Osteoblast (primary cell): ENCODE measurements around the gene GKN1. TPM values are rescaled to one million over a fixed set of nuclear protein-coding genes. Genes with fewer than 3 reads are reported as not detected.
A peak's percentile ranks its signal among the peaks of the same experiment; 100 is the strongest.

Source experiments
- DNase-seq: peaks from one replicate; pipeline ENCODE4 v3.0.0; 2011; ENCODE audit warnings: low spot score, mixed read lengths; ENCODE audit not compliant: insufficient read length; ENCODE audit errors: missing footprints
- H2AFZ ChIP-seq: 2 replicates; pipeline ENCODE4 v1.6.0; 2011; ENCODE audit warnings: mild to moderate bottlenecking, low read length
- H3K27ac ChIP-seq: 2 replicates; pipeline ENCODE4 v1.5.1; 2011; ENCODE audit warnings: mild to moderate bottlenecking, low read depth, low read length, moderate library complexity
- H3K27me3 ChIP-seq: 2 replicates; pipeline ENCODE4 v1.6.0; 2012; ENCODE audit warnings: mild to moderate bottlenecking, control low read depth, inconsistent platforms, low read length, moderate library complexity; ENCODE audit not compliant: insufficient read depth
- H3K36me3 ChIP-seq: 2 replicates; pipeline ENCODE4 v1.5.1; 2011; ENCODE audit warnings: mild to moderate bottlenecking, low read length, control low read depth, moderate library complexity; ENCODE audit not compliant: insufficient read depth
- H3K4me1 ChIP-seq: 2 replicates; pipeline ENCODE4 v1.5.1; 2011; ENCODE audit warnings: mild to moderate bottlenecking, low read length, control low read depth, moderate library complexity; ENCODE audit not compliant: insufficient read depth
- H3K4me2 ChIP-seq: 2 replicates; pipeline ENCODE4 v1.6.0; 2011; ENCODE audit warnings: mild to moderate bottlenecking, low read length; ENCODE audit not compliant: insufficient read depth
- H3K4me3 ChIP-seq: fragments of 200-600 bp; sonication (generic); 3 replicates; pipeline ENCODE4 v1.5.1; 2012; ENCODE audit warnings: mild to moderate bottlenecking, low read length, inconsistent platforms; ENCODE audit not compliant: insufficient read depth
- H3K79me2 ChIP-seq: 2 replicates; pipeline ENCODE4 v1.6.0; 2012; ENCODE audit warnings: mild to moderate bottlenecking, low read length, control low read depth, inconsistent platforms; ENCODE audit not compliant: insufficient read depth
- H3K9me3 ChIP-seq: 2 replicates; pipeline ENCODE4 v1.5.1; 2011; ENCODE audit warnings: low read depth, low read length, control low read depth
- H4K20me1 ChIP-seq: 2 replicates; pipeline ENCODE4 v1.6.0; 2012; ENCODE audit warnings: mild to moderate bottlenecking, low read length, control low read depth; ENCODE audit not compliant: insufficient read depth
- total RNA-seq: library from RNA; depleted of rRNA; stranded (reverse); fragments of >200 nt; gene quantifications from 2 replicates; pipeline ENCODE4 v1.2.3, GENCODE V29; 2012
- TF ChIP-seq, protein P1 (sequence below): IDR thresholded peaks from 2 replicates; pipeline ENCODE4 v1.5.1; 2011; ENCODE audit warnings: mild to moderate bottlenecking, low read depth, low read length, moderate library complexity; ENCODE audit errors: extremely low read depth

The GKN1 gene
- total RNA-seq, 1 donor, result not detected

DNA sequence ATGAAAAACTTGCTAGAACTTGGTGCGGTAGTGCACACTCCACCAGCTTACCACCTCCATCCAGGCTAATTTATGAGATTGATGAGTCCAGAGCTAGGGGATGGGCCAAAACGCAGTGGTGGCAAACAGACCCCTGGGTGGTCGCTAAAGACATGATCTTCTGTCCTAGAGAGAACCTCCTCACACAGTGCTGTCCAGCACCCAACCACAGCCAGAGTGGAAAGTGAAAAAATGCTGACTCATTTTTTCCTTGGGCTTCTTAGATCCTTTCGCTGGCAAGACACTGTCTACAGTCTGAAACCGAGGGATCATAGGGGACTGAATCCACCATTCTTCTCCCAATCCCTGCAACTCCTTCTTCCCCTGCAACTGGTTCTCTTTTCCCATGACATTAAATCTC is 42.6 kb downstream of the GKN1 start:
- peaks cover 48% of the 10 kb centered on the region for H3K4me1 ChIP-seq

DNA sequence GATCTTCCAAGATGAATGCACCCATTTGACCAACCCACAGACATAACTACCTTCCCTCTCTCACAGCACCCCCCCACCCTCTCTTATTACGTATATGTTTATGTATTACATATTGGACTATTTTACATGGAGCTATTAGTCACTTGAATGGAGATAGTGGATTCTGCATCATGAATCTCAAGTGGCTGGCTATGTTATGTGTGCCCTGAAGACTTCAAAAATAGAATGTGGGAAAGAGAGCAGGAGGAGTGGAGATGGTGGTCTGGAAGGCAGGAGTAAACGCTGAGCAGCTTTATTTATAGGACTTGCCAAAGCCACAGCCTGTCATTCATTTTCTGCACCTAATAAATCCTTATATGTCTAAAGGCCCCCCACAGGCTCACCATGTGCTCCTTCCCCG is 43.4 kb downstream of the GKN1 start:
- Histone ChIP-seq H3K27ac (peak overlapping the region; percentile 64), H3K36me3 (peaks cover 8% of the 10 kb centered on the region), H3K9me3 (no peaks in the 10 kb centered on the region), H2AFZ (no peak overlapping the region), H3K4me3 (no peak overlapping the region), H4K20me1 (peaks cover 55% of the 10 kb centered on the region), H3K79me2 (peaks cover 95% of the 10 kb centered on the region), H3K4me1 (peaks cover 42% of the 10 kb centered on the region), H3K27me3 (no peaks in the 10 kb centered on the region), H3K4me2 (peak overlapping the region; percentile 89)
- TF ChIP-seq, protein P1, sequence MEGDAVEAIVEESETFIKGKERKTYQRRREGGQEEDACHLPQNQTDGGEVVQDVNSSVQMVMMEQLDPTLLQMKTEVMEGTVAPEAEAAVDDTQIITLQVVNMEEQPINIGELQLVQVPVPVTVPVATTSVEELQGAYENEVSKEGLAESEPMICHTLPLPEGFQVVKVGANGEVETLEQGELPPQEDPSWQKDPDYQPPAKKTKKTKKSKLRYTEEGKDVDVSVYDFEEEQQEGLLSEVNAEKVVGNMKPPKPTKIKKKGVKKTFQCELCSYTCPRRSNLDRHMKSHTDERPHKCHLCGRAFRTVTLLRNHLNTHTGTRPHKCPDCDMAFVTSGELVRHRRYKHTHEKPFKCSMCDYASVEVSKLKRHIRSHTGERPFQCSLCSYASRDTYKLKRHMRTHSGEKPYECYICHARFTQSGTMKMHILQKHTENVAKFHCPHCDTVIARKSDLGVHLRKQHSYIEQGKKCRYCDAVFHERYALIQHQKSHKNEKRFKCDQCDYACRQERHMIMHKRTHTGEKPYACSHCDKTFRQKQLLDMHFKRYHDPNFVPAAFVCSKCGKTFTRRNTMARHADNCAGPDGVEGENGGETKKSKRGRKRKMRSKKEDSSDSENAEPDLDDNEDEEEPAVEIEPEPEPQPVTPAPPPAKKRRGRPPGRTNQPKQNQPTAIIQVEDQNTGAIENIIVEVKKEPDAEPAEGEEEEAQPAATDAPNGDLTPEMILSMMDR, result no peak
- no peak for DNase-seq

More for the DNA sequence above, 42.6 kb downstream of the GKN1 start:
- DNase-seq, result no peak
- H3K27ac ChIP-seq, result peak overlapping the region; percentile 64
- peaks cover 8% of the 10 kb centered on the region for H3K36me3 ChIP-seq
- no peaks in the 10 kb centered on the region for H3K27me3 ChIP-seq
- peaks cover 48% of the 10 kb centered on the region for H4K20me1 ChIP-seq
- peak overlapping the region; percentile 89 for H3K4me2 ChIP-seq
- H3K9me3 ChIP-seq, result no peaks in the 10 kb centered on the region
- peak overlapping the region; percentile 44 for H3K4me3 ChIP-seq
- H3K79me2 ChIP-seq, result peaks cover 87% of the 10 kb centered on the region
- H2AFZ ChIP-seq, result no peak overlapping the region
- TF ChIP-seq, protein P1, result no peak

DNA sequence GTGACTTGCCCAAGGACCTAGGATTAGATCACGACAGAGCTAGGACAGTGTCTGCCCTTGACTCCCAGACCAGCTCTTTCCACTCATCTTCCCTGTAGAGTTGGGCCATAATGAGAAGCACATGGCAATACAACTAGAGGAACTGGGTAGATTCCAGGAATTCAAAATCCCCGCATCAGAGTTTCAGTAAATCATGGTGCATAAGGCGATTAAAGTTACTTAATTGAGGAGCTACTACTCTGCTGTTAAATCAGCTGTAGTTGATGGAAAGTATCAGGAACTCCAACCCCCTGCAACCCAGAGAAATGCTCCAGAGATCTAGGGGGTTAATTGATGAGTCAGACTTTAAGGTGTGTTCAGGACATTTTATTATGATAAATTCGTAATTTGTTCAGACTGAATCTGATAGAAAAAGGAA is 44.3 kb downstream of the GKN1 start:
- H3K27ac ChIP-seq, result peak overlapping the region; percentile 64
- H3K36me3 ChIP-seq, result peaks cover 8% of the 10 kb centered on the region
- no peak overlapping the region for H3K4me3 ChIP-seq
- no peaks in the 10 kb centered on the region for H3K9me3 ChIP-seq
- peaks cover 100% of the 10 kb centered on the region for H3K79me2 ChIP-seq
- no peak overlapping the region for H2AFZ ChIP-seq
- H3K4me1 ChIP-seq, result peaks cover 42% of the 10 kb centered on the region
- peaks cover 62% of the 10 kb centered on the region for H4K20me1 ChIP-seq
- no peak for DNase-seq
- TF ChIP-seq, protein P1, result no peak
- no peaks in the 10 kb centered on the region for H3K27me3 ChIP-seq
- no peak overlapping the region for H3K4me2 ChIP-seq

DNA sequence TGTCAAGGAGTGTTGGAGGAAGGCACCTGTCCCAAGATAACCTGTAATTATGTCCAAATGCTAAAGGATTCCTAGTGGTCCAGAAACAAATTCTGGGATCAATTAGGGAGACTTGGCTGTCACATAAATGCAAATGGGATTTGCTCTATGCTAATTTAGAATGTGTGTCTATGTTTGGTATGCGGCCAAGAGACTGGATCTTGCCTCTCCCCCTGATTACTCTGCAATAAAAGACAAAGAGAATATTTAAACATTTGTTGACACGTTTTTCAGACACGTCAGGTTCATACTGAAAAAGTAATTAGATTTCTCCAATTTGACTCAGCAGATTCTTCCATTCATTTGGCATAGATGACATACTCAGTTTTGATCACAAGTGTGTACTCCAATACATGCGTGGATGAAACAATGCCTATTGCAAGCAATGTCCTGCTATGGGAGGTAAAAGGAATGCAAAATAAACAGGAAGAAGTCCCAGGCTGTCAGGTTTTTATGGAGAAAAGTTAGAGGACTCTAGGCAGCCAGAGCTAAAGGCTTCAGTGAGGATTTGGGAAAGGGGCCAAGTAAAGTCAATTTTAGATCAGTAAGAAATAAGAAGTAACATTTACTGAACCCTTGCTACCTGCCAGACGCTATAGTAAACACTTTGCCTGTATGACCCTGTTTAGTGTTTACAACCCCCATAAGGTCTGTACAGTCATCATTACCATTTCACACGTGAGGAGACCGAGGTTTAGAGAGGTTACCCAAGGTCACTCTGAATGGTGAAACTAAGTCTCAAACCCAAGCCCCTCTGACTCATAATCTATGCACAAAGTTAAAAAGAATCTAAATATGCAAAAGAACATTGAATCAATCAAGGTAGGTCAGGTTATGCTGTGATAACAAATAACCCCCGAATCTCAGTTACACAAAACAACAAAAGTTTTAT is 46.3 kb downstream of the GKN1 start:
- H3K79me2 ChIP-seq, result peaks cover 100% of the 10 kb centered on the region
- no peaks in the 10 kb centered on the region for H3K27me3 ChIP-seq
- peaks cover 31% of the 10 kb centered on the region for H3K4me1 ChIP-seq
- H3K9me3 ChIP-seq, result no peaks in the 10 kb centered on the region
- no peak overlapping the region for H2AFZ ChIP-seq
- DNase-seq, result no peak
- no peak overlapping the region for H3K4me3 ChIP-seq
- peaks cover 8% of the 10 kb centered on the region for H3K36me3 ChIP-seq
- TF ChIP-seq, protein P1, result no peak
- no peak overlapping the region for H3K27ac ChIP-seq
- H3K4me2 ChIP-seq, result no peak overlapping the region
- peaks cover 75% of the 10 kb centered on the region for H4K20me1 ChIP-seq
